ENCODE data around the gene PARP9.

DNA sequence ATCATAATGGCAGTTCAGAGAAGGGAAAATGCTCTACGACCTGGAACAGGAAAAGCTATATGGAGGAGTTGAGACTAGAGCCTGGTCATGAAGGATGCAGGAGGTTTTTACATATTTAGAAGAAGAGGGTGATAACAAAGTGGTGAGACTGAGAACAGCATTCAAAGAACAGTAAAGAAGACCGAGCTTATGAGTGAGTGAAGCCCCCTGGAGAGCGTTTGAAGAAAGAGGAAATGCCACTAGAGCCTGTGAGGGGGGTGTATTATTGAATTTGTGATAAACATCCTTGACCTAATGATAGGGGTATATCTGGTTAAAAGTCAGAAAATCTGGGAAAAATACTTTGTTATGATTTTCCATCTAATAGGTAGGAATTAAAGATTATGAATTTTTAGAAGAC, 4.2 kb downstream of the PARP9 start:
- TF ChIP-seq GABPA (IDR thresholded peaks at IDR 0.05; ENCODE audit: low read depth) = no peak
- TF ChIP-seq, protein P1, sequence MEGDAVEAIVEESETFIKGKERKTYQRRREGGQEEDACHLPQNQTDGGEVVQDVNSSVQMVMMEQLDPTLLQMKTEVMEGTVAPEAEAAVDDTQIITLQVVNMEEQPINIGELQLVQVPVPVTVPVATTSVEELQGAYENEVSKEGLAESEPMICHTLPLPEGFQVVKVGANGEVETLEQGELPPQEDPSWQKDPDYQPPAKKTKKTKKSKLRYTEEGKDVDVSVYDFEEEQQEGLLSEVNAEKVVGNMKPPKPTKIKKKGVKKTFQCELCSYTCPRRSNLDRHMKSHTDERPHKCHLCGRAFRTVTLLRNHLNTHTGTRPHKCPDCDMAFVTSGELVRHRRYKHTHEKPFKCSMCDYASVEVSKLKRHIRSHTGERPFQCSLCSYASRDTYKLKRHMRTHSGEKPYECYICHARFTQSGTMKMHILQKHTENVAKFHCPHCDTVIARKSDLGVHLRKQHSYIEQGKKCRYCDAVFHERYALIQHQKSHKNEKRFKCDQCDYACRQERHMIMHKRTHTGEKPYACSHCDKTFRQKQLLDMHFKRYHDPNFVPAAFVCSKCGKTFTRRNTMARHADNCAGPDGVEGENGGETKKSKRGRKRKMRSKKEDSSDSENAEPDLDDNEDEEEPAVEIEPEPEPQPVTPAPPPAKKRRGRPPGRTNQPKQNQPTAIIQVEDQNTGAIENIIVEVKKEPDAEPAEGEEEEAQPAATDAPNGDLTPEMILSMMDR (IDR thresholded peaks at IDR 0.05; ENCODE audit: insufficient read depth, low read length) = no peak
